Measurements from ENCODE around the gene LIMK2.

DNA sequence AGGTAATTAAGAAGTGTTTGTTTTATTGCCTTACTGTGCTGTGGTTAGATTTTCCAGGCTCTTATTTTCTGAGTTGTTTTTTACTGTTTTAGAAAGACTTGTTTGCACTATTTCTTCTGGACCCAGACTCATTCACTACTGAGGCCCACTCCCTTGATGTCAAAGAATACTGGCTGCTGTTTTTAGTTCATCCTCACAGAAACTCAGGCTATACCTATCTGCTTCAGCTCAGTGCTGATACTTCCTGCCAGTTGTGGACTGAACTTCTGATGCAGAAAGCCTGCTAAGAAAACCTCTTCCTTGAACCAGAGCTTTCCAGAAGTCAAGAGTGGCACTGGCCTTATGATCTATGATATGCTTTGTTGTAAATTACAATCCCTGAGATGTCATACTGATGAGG, 96.1 kb downstream of the LIMK2 start:
- TF ChIP-seq CTCF (IDR thresholded peaks at IDR 0.05) (no peak), POLR2A (IDR thresholded peaks at IDR 0.05) (no peak)
